PC-9 (cell line): Measurements from ENCODE around the gene RBMS1. TPM values are rescaled to one million over a fixed set of nuclear protein-coding genes. Genes with fewer than 3 reads are reported as not detected.

ENCODE experiments used
- BruUV-seq: library from RNA; stranded (reverse); fragments of 400-500 nt; replicated peaks from 2 replicates; lab custom pipeline; 2021; lab: Mats Ljungman, UMichigan
- CTCF ChIA-PET: fragments of 300-600 bp; sonication (Branson Sonifier 250); formaldehyde crosslinking; loops from one replicate; lab custom pipeline; 2022; ENCODE audit warnings: antibody characterized with exemption; lab: Charles Lee
- POLR2A ChIA-PET: fragments of 300-600 bp; sonication (Branson Sonifier 250); formaldehyde crosslinking; loops from one replicate; lab custom pipeline; 2022; ENCODE audit warnings: antibody characterized with exemption; ENCODE audit not compliant: unreplicated experiment; lab: Charles Lee
- DNase-seq, 2 experiments: peaks; one replicate each; pipeline versions ENCODE4 v3.0.0 to v3.0.0-alpha.2; 2015 to 2022; ENCODE audit warnings: mixed read lengths in 1 of 2
- H2AFZ ChIP-seq: fragments of 200-600 bp; sonication (generic); 2 replicates; pipeline ENCODE4 v1.8.1; 2017; ENCODE audit warnings: antibody characterized with exemption
- H3F3A ChIP-seq: fragments of 200-600 bp; sonication (generic); 2 replicates; pipeline ENCODE4 v1.8.1; 2017; ENCODE audit warnings: antibody characterized with exemption, mild to moderate bottlenecking, low read depth; ENCODE audit not compliant: insufficient read depth
- H3K27ac ChIP-seq: fragments of 200-600 bp; sonication (generic); 2 replicates; pipeline ENCODE4 v1.6.1; 2016; ENCODE audit warnings: mixed run types
- H3K27me3 ChIP-seq: fragments of 200-600 bp; sonication (generic); 2 replicates; pipeline ENCODE4 v1.6.1; 2016; ENCODE audit warnings: low read depth, mixed run types; ENCODE audit not compliant: insufficient read depth
- H3K36me3 ChIP-seq: fragments of 200-600 bp; sonication (generic); 2 replicates; pipeline ENCODE4 v1.6.1; 2016; ENCODE audit warnings: low read depth, mixed run types
- H3K4me1 ChIP-seq: fragments of 200-600 bp; sonication (generic); replicated peaks from 2 replicates; pipeline ENCODE4 v1.6.1; 2016; ENCODE audit warnings: mixed run types; ENCODE audit not compliant: insufficient read depth
- H3K4me2 ChIP-seq: fragments of 200-600 bp; sonication (generic); 2 replicates; pipeline ENCODE4 v1.6.1; 2017; ENCODE audit warnings: mixed run types
- H3K4me3 ChIP-seq: fragments of 200-600 bp; sonication (generic); 2 replicates; pipeline ENCODE4 v1.6.1; 2016; ENCODE audit warnings: mixed run types
- H3K79me2 ChIP-seq: fragments of 200-600 bp; sonication (generic); 2 replicates; pipeline ENCODE4 v1.6.1; 2017; ENCODE audit warnings: low read depth, mixed run types
- H3K9me2 ChIP-seq: fragments of 200-600 bp; sonication (generic); 2 replicates; pipeline ENCODE4 v1.8.1; 2017; ENCODE audit warnings: mild to moderate bottlenecking; ENCODE audit not compliant: insufficient read depth
- H3K9me3 ChIP-seq: fragments of 200-600 bp; sonication (generic); 2 replicates; pipeline ENCODE4 v1.8.1; 2016; ENCODE audit warnings: low read depth; ENCODE audit not compliant: insufficient read depth
- H4K20me1 ChIP-seq: fragments of 200-600 bp; sonication (generic); 2 replicates; pipeline ENCODE4 v1.8.1; 2017; ENCODE audit not compliant: insufficient read depth
- CTCF ChIP-seq: fragments of 200-600 bp; sonication (generic); conservative IDR thresholded peaks from 2 replicates; pipeline ENCODE4 v1.6.1; 2017; ENCODE audit warnings: mixed run types, antibody characterized with exemption, mild to moderate bottlenecking, moderate library complexity
- EZH2 ChIP-seq: fragments of 200-600 bp; sonication (generic); IDR thresholded peaks from 2 replicates; pipeline ENCODE4 v1.8.0; 2017; ENCODE audit warnings: antibody characterized with exemption, low read depth
- intact Hi-C: fragments of 100-400 bp; cut with micrococcal nuclease; formaldehyde crosslinking; loops from one replicate; pipeline ENCODE4 v1.10.0; 2022; ENCODE audit not compliant: unreplicated experiment
- total RNA-seq: library from RNA; stranded (reverse); gene quantifications from 2 replicates; pipeline ENCODE4 v1.2.3, GENCODE V29; 2021

The RBMS1 gene
- total RNA-seq, 1 experiment from 2014 or later, result 65.1 TPM

GRCh38 chr2:160252900-160253299 is 240.7 kb downstream of the RBMS1 start:
- H3K4me1 ChIP-seq, result peaks cover 25% of the 10 kb centered on the region
- no peak overlapping the region for H3K4me2 ChIP-seq
- no peaks in the 10 kb centered on the region for H3K79me2 ChIP-seq
- H3K36me3 ChIP-seq, result no peaks in the 10 kb centered on the region
- no peaks in the 10 kb centered on the region for H3K27me3 ChIP-seq
- no peaks in the 10 kb centered on the region for H3K9me2 ChIP-seq
- no peaks in the 10 kb centered on the region for H4K20me1 ChIP-seq
- H3K27ac ChIP-seq, result no peak overlapping the region
- no peak for DNase-seq
- TF ChIP-seq EZH2 (no peak), CTCF (no peak)
- no TSS peak for BruUV-seq
- H3F3A ChIP-seq, result peaks cover 23% of the 10 kb centered on the region
- no peaks in the 10 kb centered on the region for H3K9me3 ChIP-seq
- ChIA-PET CTCF (no interaction called here), POLR2A (no interaction called here)
- no peak overlapping the region for H2AFZ ChIP-seq
- intact Hi-C loops, result loop anchor here (10.0 kb wide), 1 partner anchor 742 kb away; no protein-coding TSS in a partner anchor
- no peak overlapping the region for H3K4me3 ChIP-seq

GRCh38 chr2:160252278-160252887 is 241.2 kb downstream of the RBMS1 start:
- H3F3A ChIP-seq, result peaks cover 18% of the 10 kb centered on the region
- ChIA-PET CTCF (interaction anchor here (0.8 kb wide), 1 partner anchor 38 kb away, joined by 3 read pairs; no protein-coding TSS in a partner anchor), POLR2A (no interaction called here)
- no peak overlapping the region for H2AFZ ChIP-seq
- intact Hi-C loops, result loop anchor here (10.0 kb wide), 1 partner anchor 742 kb away; no protein-coding TSS in a partner anchor
- H3K27me3 ChIP-seq, result no peaks in the 10 kb centered on the region
- DNase-seq, result no peak
- no peaks in the 10 kb centered on the region for H3K9me2 ChIP-seq
- no peaks in the 10 kb centered on the region for H3K9me3 ChIP-seq
- BruUV-seq, result no TSS peak
- H3K79me2 ChIP-seq, result no peaks in the 10 kb centered on the region
- no peak overlapping the region for H3K4me3 ChIP-seq
- TF ChIP-seq EZH2 (no peak), CTCF (peak; percentile 81)
- peaks cover 20% of the 10 kb centered on the region for H3K4me1 ChIP-seq
- no peaks in the 10 kb centered on the region for H3K36me3 ChIP-seq
- H3K4me2 ChIP-seq, result no peak overlapping the region
- H3K27ac ChIP-seq, result no peak overlapping the region
- H4K20me1 ChIP-seq, result no peaks in the 10 kb centered on the region

- no peaks in the 10 kb centered on the region for H3K9me2 ChIP-seq
- no peak overlapping the region for H3K27ac ChIP-seq
- no peaks in the 10 kb centered on the region for H3K36me3 ChIP-seq
- H3K27me3 ChIP-seq, result no peaks in the 10 kb centered on the region
- CTCF ChIA-PET, result no interaction called here
- no TSS peak for BruUV-seq
- no peak for TF ChIP-seq EZH2
- no peak for TF ChIP-seq CTCF
- H3K4me2 ChIP-seq, result no peak overlapping the region
- H4K20me1 ChIP-seq, result no peaks in the 10 kb centered on the region
- POLR2A ChIA-PET, result no interaction called here
- peaks cover 10% of the 10 kb centered on the region for H3F3A ChIP-seq
- H3K79me2 ChIP-seq, result no peaks in the 10 kb centered on the region
- peaks cover 12% of the 10 kb centered on the region for H3K4me1 ChIP-seq
- intact Hi-C loops, result loop anchor here (10.0 kb wide), 1 partner anchor 743 kb away; no protein-coding TSS in a partner anchor
- no peaks in the 10 kb centered on the region for H3K9me3 ChIP-seq
- no peak overlapping the region for H2AFZ ChIP-seq
- H3K4me3 ChIP-seq, result no peak overlapping the region
- DNase-seq, result no peak
Measured at GRCh38 chr2:160251569-160251968, 242.0 kb downstream of the RBMS1 start.
